Skeletal muscle cell (primary cell): ENCODE data around the gene MUC2.

Source experiments
- DNase-seq: peaks from one replicate; pipeline ENCODE4 v3.0.0-alpha.2; 2010; ENCODE audit warnings: low read depth
- H3K4me3 ChIP-seq: 2 replicates; pipeline ENCODE4 v1.5.1; 2011; ENCODE audit warnings: low read depth, mild to moderate bottlenecking, control low read depth, low read length, moderate library complexity

The MUC2 gene

DNA sequence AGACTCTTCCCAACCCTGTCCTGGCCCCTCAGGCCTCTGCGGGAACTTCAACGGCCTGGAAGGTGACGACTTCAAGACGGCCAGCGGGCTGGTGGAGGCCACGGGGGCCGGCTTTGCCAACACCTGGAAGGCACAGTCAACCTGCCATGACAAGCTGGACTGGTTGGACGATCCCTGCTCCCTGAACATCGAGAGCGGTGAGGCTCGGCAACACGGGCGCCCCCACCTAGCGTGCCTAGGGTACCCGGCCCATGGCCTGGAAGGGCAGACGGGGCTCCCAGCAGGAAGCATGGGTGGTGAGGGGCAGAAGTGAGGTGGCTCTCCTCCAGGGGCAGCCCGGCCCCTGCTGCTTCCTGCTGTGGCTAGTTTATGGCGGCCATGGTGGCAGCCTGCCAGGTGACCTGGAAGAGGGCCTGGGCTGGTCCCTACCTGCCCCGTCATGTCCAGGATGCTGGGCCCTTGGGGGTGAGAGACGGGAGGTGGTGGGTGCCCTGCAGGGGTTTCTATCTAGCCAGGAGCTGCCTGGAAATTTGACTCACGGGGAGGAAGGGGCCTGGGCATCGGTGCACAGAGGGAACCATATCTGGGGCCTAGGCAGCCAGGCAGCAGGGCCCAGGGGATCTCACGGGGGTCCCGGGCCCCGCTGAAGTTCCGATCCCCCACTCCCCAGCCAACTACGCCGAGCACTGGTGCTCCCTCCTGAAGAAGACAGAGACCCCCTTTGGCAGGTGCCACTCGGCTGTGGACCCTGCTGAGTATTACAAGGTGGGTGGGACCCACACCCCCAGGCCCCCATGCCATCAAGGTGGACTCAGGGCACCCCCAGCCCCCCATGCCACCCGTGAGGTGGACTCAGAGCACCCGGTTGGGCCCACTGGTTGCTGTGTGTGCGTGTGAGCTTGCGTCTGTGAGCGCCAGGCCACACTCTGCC, 9.2 kb downstream of the MUC2 start:
- no peak for DNase-seq

GRCh38 chr11:1084561-1085439, 10.1 kb downstream of the MUC2 start:
- no peak overlapping the region for H3K4me3 ChIP-seq
- DNase-seq: no peak

More for the DNA sequence above, 9.2 kb downstream of the MUC2 start:
- no peak overlapping the region for H3K4me3 ChIP-seq

DNA sequence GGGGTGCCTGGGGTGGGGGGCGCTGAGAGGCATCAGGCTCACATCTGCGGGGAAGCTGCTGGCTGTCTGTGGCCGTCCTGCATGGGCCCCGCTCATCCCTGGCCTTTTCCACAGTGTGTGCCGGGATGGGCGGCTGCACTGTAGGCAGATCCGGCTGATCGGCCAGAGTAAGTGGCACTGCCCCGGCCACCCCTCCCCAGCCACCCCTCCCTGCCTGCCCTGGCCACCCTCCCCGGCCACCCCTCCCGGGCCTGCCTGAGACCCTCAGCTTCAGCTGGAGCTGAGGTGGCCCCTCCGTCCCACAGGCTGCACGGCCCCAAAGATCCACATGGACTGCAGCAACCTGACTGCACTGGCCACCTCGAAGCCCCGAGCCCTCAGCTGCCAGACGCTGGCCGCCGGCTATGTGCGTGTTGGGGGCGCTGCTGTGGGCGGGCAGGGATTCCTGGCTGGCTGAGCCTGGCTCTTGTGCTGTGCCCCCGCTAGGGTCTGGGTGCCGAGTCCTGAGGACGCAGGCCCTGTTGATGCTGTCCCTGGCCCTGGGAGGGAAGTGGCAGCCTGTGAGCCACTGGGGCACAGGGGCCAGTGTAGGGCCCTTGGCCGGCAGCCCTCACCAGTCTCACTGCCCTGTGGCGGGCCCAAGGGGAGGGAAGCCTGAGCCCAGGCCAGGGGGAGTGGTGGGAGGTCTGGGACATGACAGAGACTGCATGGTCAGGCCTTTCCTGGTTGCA, 10.9 kb downstream of the MUC2 start:
- DNase-seq: no peak
- H3K4me3 ChIP-seq: no peak overlapping the region

DNA sequence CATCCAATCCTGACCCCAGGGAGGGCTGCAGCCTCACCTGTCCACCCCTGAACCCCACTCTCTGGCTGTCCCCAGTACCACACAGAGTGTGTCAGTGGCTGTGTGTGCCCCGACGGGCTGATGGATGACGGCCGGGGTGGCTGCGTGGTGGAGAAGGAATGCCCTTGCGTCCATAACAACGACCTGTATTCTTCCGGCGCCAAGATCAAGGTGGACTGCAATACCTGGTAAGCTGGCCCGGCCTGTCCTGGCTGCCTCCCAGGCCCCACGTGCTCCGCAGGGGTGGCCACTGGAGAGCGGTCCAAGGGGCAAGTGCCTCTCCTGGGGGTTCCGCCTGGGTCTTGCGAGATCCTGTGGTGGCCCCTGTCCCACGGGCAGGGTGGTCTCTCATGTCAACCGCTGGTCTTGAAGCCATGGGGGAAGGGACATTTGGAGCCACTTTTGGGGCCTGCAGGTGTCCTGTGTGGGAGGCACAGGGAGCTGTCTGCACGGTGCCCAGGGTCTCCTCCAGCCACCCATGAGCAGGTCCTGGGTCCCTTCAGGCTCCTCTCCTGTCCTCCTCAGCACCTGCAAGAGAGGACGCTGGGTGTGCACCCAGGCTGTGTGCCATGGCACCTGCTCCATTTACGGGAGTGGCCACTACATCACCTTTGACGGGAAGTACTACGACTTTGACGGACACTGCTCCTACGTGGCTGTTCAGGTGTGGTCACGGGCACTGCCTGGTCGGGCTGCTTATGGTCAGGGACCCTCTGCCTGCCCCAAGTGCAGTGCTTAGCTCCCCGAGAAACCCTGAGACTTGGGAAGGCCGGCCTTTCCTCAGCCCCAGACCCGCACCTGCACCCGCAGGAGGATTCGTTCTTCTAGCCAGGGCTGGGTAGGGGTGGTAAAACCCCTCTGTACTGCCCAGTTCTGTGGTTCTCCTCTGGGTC, 11.8 kb downstream of the MUC2 start:
- H3K4me3 ChIP-seq: no peak overlapping the region
- DNase-seq: no peak

GRCh38 chr11:1087279-1087960, 12.7 kb downstream of the MUC2 start:
- no peak for DNase-seq
- H3K4me3 ChIP-seq: no peak overlapping the region

- no peak for DNase-seq
These were observed 13.6 kb downstream of the MUC2 start for GRCh38 chr11:1087961-1088926.

DNA sequence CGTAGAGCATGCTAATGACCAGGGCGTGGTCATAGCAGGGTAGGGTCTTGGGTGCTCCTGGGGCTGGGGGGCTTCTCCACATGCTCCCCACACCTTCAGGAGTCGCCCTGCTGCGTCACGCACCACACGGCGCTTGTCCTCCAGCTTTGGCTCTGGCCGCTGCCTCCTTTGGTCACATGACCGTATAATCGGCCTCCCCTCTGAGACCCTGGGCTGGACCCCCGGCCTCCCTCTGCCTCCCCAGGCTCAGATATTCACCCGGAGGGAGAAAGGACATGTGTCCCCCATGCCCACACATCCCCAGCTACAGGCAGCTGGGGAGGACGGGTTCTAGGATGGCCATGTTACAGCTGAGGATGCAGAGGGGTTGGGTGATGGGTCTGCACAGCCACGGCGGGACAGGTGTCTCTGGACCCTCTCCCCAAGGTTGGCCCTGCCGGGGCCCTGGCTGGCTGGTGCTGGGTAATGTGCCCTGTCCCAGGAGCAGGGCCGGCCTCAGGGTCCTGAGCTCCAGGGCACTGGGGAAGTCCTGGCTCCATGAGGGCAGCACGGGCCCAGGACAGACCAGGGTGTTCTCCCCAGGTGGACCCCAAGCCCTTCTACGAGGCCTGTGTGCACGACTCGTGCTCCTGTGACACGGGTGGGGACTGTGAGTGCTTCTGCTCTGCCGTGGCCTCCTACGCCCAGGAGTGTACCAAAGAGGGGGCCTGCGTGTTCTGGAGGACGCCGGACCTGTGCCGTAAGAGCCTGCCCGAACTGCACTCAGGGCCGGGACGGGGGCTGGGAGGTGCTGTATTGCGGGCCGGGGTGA, 14.5 kb downstream of the MUC2 start:
- no peak for DNase-seq
- H3K4me3 ChIP-seq: no peak overlapping the region

More at GRCh38 chr11:1087961-1088926, 13.6 kb downstream of the MUC2 start:
- no peak overlapping the region for H3K4me3 ChIP-seq

- no peak for DNase-seq
- no peak overlapping the region for H3K4me3 ChIP-seq
These were observed 15.3 kb downstream of the MUC2 start for GRCh38 chr11:1089738-1090599.

DNA sequence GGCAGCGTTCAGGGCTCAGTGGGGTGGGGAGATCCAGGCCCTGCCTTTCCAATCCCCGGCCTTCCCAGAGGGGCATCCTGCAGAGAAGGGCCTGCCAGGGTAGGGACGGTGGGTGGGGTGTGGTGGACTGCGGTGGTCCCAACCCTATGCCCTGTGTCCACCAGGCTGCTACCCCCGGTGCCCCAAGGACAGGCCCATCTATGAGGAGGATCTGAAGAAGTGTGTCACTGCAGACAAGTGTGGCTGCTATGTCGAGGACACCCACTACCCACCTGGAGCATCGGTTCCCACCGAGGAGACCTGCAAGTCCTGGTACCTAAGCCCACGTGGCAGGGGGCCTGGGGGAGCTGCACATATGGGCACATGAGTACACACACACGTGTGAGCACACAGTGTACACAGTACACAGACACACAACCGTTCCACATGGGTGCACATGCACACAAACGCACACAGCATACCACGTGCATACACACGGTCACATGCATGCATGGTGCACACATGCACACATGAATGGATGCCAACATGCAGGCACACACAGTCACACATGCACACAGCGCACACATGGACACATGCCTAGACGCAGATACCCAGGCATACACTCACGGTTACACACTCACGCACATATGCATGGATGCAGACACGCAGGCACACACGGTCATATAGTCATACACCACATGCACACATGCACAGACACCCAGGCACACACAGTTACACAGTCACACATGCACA, 16.1 kb downstream of the MUC2 start:
- H3K4me3 ChIP-seq: no peak overlapping the region
- DNase-seq: no peak

- DNase-seq: no peak
- no peak overlapping the region for H3K4me3 ChIP-seq
These were observed 16.8 kb downstream of the MUC2 start for GRCh38 chr11:1091332-1092083.

- no peak overlapping the region for H3K4me3 ChIP-seq
- DNase-seq: no peak
These were observed 17.5 kb downstream of the MUC2 start for GRCh38 chr11:1092145-1092670.

DNA sequence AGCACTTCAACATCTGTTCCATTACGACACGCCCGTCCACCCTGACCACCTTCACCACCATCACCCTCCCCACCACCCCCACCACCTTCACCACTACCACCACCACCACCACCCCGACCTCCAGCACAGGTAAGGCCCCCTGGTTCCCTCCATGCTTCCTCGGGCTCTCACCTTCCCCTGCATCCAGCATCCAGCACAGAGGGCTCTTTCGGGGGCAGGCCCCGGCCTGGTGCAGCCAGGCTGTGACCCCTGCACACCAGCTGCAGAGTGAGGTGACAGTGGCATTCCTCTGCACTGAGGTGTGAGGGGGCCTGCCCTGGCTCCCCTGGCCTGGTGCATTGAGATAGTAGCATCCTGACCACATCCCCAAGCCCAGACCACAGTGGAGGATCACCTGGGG, 18.2 kb downstream of the MUC2 start:
- DNase-seq: no peak
- no peak overlapping the region for H3K4me3 ChIP-seq

GRCh38 chr11:1099519-1100355, 25.1 kb downstream of the MUC2 start:
- H3K4me3 ChIP-seq: no peak overlapping the region
- no peak for DNase-seq
